Mucosa of descending colon (tissue), 3 donors: ENCODE measurements around the gene CASP7. TPM values are rescaled to one million over a fixed set of nuclear protein-coding genes. Genes with fewer than 3 reads are reported as not detected.

Experiments
- ATAC-seq: fragments of 200-7000 bp; cut with Tn5 transposase; one replicate; pipeline ENCODE4 v1.9.1; 2020; ENCODE audit warnings: mild to moderate bottlenecking, moderate library complexity
- DNase-seq, 3 donors: peaks; one replicate each; pipeline ENCODE4 v3.0.0-alpha.2; 2020
- H3K36me3 ChIP-seq: fragments of 200-600 bp; one replicate; pipeline ENCODE4 v1.8.0; 2021; ENCODE audit warnings: low read depth, mild to moderate bottlenecking
- H3K4me1 ChIP-seq: fragments of 200-600 bp; one replicate; pipeline ENCODE4 v1.8.0; 2021; ENCODE audit warnings: low read depth, mild to moderate bottlenecking
- H3K4me3 ChIP-seq: fragments of 200-600 bp; one replicate; pipeline ENCODE4 v1.8.0; 2021; ENCODE audit warnings: mild to moderate bottlenecking
- H3K9me3 ChIP-seq: fragments of 200-600 bp; one replicate; pipeline ENCODE4 v1.8.0; 2021; ENCODE audit warnings: mild to moderate bottlenecking
- intact Hi-C, 2 donors: fragments of 100-400 bp; cut with DNase I in 1 of 2; cut with micrococcal nuclease in 1 of 2; formaldehyde crosslinking; loops; one replicate each; pipeline versions ENCODE4 v1.11.0 to v1.11.1; 2022; cut with DNase I, micrococcal nuclease
- total RNA-seq, 3 donors: library from RNA; stranded (reverse); fragmentation: NEBNext Ultra II Directional in 2 of 3; extraction: Animal tissue kit (Norgen Biotek cat#: 25700) in 2 of 3; gene quantifications; one replicate each; pipeline versions ENCODE4 v1.2.1 to v1.2.4, GENCODE V29; 2021 to 2023
- TF ChIP-seq, protein P1 (sequence below): fragments of 200-600 bp; IDR thresholded peaks from one replicate; pipeline ENCODE4 v1.8.0; 2022; ENCODE audit warnings: antibody characterized with exemption, mild to moderate bottlenecking
- donor health status: DM: no; HTN: no; CAD: no; lungs with moderate emphysema.
- donor health status: DM: no; HTN: no; CAD: no.
- donor health status: DM: no; HTN: yes; CAD: no.

CASP7 gene
- total RNA-seq, 3 donors from 2014 or later: 113 to 200 (median 186) TPM

DNA sequence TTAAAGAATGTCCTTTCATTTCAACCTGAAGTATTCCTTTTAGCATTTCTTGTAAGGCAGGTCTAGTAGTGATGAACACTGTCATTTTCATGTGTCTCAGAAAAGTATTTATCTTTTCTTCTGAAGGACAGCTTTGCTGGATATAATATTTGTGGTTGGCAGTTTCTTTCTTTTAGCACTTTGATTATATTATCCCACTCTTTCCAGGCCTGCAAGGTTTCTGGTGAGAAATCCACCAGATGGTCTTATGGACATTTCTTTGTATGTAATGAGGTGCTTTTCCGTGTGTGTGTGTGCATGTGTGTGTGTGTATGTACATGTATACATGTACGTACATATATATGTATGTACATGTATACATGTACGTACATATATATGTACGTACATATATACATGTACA lies 7.3 kb downstream of the CASP7 start:
- Histone ChIP-seq H3K4me1 (peaks cover 3% of the 10 kb centered on the region), H3K4me3 (no peak overlapping the region), H3K9me3 (peaks cover 8% of the 10 kb centered on the region), H3K36me3 (no peaks in the 10 kb centered on the region)
- no peak for DNase-seq
- ATAC-seq: no peak
- TF ChIP-seq, protein P1, sequence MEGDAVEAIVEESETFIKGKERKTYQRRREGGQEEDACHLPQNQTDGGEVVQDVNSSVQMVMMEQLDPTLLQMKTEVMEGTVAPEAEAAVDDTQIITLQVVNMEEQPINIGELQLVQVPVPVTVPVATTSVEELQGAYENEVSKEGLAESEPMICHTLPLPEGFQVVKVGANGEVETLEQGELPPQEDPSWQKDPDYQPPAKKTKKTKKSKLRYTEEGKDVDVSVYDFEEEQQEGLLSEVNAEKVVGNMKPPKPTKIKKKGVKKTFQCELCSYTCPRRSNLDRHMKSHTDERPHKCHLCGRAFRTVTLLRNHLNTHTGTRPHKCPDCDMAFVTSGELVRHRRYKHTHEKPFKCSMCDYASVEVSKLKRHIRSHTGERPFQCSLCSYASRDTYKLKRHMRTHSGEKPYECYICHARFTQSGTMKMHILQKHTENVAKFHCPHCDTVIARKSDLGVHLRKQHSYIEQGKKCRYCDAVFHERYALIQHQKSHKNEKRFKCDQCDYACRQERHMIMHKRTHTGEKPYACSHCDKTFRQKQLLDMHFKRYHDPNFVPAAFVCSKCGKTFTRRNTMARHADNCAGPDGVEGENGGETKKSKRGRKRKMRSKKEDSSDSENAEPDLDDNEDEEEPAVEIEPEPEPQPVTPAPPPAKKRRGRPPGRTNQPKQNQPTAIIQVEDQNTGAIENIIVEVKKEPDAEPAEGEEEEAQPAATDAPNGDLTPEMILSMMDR: no peak
- intact Hi-C loops: no loop called here

DNA sequence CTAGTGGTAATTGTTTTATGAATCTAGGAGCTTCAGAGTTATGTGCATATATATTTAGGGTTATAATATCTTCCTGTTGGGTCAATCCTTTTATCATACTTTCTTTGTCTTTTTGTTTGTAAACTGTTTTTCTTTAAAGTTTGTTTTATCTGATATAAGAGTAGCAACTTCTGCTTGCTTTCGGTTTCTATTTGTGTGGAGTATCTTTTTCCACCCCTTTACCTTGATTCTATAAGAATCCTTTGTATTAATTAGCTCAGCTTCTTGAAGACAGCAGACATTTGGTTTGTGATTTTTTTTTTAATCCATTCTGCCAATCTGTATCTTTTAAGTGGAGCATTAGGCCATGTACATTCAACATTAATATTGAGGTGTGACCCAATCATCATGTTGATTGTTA lies 9.3 kb downstream of the CASP7 start:
- Histone ChIP-seq H3K36me3 (no peaks in the 10 kb centered on the region), H3K9me3 (peaks cover 21% of the 10 kb centered on the region), H3K4me3 (no peak overlapping the region), H3K4me1 (peaks cover 3% of the 10 kb centered on the region)
- no peak for DNase-seq
- no peak for ATAC-seq
- intact Hi-C loops: no loop called here
- TF ChIP-seq, protein P1: no peak

DNA sequence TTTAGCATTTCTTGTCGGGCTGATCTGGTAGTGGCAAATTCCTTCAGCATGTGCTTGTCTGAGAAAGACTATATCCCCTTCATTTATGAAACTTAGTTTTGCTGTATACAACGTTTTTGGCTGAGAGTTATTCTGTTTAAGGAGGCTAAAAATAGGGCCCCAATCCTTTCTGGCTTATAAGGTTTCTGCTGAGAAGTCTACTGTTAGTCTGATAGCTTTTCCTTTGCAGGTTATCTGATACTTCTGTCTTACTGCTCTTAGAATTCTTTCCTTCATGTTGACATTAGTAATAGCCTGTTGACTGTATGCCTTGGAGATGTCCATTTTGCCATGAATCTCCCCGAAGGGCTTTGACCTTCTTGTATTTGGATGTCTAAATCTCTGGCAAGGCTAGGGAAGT lies 9.9 kb downstream of the CASP7 start:
- TF ChIP-seq, protein P1: no peak
- intact Hi-C loops: no loop called here

DNA sequence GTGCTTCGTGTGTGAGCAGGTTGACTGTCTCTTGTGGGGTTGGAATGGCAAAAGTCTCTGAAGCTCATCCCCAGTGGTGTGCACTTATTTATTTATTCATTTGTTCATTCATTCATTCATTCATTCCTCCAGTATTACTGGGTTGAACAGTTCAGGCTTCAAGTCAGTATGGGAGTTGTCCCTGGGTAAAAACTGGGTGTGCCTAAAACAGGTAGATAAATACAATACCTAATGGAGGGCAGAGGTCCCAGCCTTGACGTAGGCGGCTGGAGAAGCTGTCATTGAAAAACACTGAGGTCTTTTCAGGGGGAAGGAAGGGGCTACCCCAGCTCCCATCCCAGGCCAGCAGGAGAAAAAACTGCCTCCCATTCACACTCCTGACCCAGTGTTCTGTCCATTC lies 11.0 kb downstream of the CASP7 start:
- TF ChIP-seq, protein P1: no peak
- Histone ChIP-seq H3K4me3 (no peak overlapping the region), H3K9me3 (peaks cover 21% of the 10 kb centered on the region), H3K36me3 (no peaks in the 10 kb centered on the region), H3K4me1 (peaks cover 3% of the 10 kb centered on the region)
- intact Hi-C loops: no loop called here
- ATAC-seq (peak; percentile 54), DNase-seq (no peak)

More for the DNA sequence above, 9.9 kb downstream of the CASP7 start:
- Histone ChIP-seq H3K4me1 (peaks cover 3% of the 10 kb centered on the region), H3K4me3 (no peak overlapping the region), H3K9me3 (peaks cover 21% of the 10 kb centered on the region), H3K36me3 (no peaks in the 10 kb centered on the region)
- no peak for DNase-seq
- ATAC-seq: no peak

DNA sequence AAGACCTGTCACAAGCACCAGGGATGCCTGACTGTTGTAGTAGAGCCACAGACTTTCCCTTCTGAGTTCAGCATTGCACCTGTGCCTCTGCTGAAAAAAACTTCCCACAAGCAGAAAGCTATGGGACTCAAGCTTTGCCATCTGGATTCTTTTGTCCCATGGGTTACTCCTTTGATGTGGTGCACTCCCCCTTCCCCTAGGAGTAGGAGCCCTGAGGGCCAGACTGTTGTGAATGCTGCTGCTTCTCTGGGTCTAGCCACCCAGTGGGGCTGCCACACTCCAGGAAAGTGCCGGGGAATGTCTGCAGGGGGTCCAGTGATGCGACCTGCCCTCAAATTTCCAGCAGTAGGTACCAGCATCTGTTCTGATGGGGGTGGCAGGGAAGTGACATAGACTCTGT lies 11.7 kb downstream of the CASP7 start:
- intact Hi-C loops: no loop called here
- Histone ChIP-seq H3K4me1 (peaks cover 3% of the 10 kb centered on the region), H3K9me3 (peaks cover 21% of the 10 kb centered on the region), H3K36me3 (no peaks in the 10 kb centered on the region), H3K4me3 (no peak overlapping the region)
- ATAC-seq (no peak), DNase-seq (no peak)
- TF ChIP-seq, protein P1: no peak

DNA sequence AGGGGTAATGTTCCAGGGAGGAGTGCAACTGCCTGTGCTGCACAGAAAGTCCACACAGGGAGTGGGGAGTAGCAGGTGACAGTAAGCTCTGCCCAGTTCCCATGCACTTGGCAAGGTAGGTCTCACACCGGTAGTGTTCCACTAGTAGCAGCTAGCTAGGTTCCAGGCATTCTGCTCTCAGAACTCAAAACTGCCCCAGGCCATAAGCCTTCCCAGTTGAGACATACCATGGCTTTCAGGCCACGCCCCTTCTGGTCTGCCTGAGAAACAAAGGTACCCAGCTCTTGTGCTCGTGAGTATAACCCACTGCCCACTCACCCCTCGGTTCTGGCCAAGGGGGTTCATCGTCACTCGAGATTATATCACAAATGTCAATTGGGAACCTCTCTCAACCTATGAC lies 12.6 kb downstream of the CASP7 start:
- TF ChIP-seq, protein P1: no peak
- ATAC-seq: no peak
- intact Hi-C loops: no loop called here
- no peak overlapping the region for H3K4me3 ChIP-seq
- H3K9me3 ChIP-seq: peaks cover 14% of the 10 kb centered on the region
- peaks cover 3% of the 10 kb centered on the region for H3K4me1 ChIP-seq
- DNase-seq: no peak
- H3K36me3 ChIP-seq: no peaks in the 10 kb centered on the region
